Mesendoderm (in vitro differentiated cells): ENCODE results near the gene P3H3.

Experiments
- DNase-seq: peaks from one replicate; pipeline ENCODE4 v3.0.0; 2013
- H2AK5ac ChIP-seq: 2 replicates; pipeline ENCODE4 v1.6.1; 2013; ENCODE audit warnings: low read length, inconsistent platforms
- H2BK120ac ChIP-seq: 2 replicates; pipeline ENCODE4 v1.6.1; 2013; ENCODE audit warnings: low read depth, mild to moderate bottlenecking, low read length, moderate library complexity, mixed read lengths
- H2BK15ac ChIP-seq: replicated peaks from 2 replicates; pipeline ENCODE4 v1.6.1; 2013; ENCODE audit warnings: low read depth, mild to moderate bottlenecking, moderate library complexity
- H2BK5ac ChIP-seq: 2 replicates; pipeline ENCODE4 v1.6.1; 2013; ENCODE audit warnings: low read length, inconsistent platforms
- H3K18ac ChIP-seq: 2 replicates; pipeline ENCODE4 v1.6.1; 2013; ENCODE audit warnings: mild to moderate bottlenecking, low read length, mixed read lengths
- H3K23ac ChIP-seq: one replicate; pipeline ENCODE4 v1.6.1; 2013; ENCODE audit warnings: low read length
- H3K27ac ChIP-seq: 2 replicates; pipeline ENCODE4 v1.5.1; 2013; ENCODE audit warnings: low read depth, mild to moderate bottlenecking, inconsistent platforms, low read length, moderate library complexity
- H3K27me3 ChIP-seq: 2 replicates; pipeline ENCODE4 v1.6.1; 2013; ENCODE audit warnings: low read length, control low read depth, mild to moderate bottlenecking, inconsistent platforms; ENCODE audit not compliant: insufficient read depth, poor library complexity
- H3K36me3 ChIP-seq: 2 replicates; pipeline ENCODE4 v1.6.1; 2013; ENCODE audit warnings: low read length, inconsistent platforms; ENCODE audit not compliant: control insufficient read depth, insufficient read depth
- H3K4ac ChIP-seq: one replicate; pipeline ENCODE4 v1.6.1; 2013; ENCODE audit warnings: low read depth, mild to moderate bottlenecking, low read length, moderate library complexity
- H3K4me1 ChIP-seq: 2 replicates; pipeline ENCODE4 v1.6.1; 2013; ENCODE audit warnings: low read depth, low read length, inconsistent platforms; ENCODE audit not compliant: control insufficient read depth
- H3K4me2 ChIP-seq: 2 replicates; pipeline ENCODE4 v1.6.1; 2013; ENCODE audit warnings: low read length
- H3K4me3 ChIP-seq: 2 replicates; pipeline ENCODE4 v1.5.1; 2013; ENCODE audit warnings: mild to moderate bottlenecking, low read length
- H3K56ac ChIP-seq: one replicate; pipeline ENCODE4 v1.6.1; 2013; ENCODE audit warnings: low read length
- H3K79me1 ChIP-seq: 2 replicates; pipeline ENCODE4 v1.6.1; 2013; ENCODE audit warnings: low read length, inconsistent platforms
- H3K79me2 ChIP-seq: 2 replicates; pipeline ENCODE4 v1.6.1; 2013; ENCODE audit warnings: mild to moderate bottlenecking, low read length; ENCODE audit not compliant: control insufficient read depth, insufficient read depth
- H3K9ac ChIP-seq: 2 replicates; pipeline ENCODE4 v1.6.1; 2013; ENCODE audit warnings: low read length, inconsistent platforms
- H4K5ac ChIP-seq: one replicate; pipeline ENCODE4 v1.6.1; 2013; ENCODE audit warnings: low read length
- H4K8ac ChIP-seq: one replicate; pipeline ENCODE4 v1.6.1; 2013; ENCODE audit warnings: low read depth, mild to moderate bottlenecking, control low read depth, low read length, moderate library complexity
- WGBS: extraction: QIAGEN DNeasy Blood & Tissue Kit; methylation state at CpG from one replicate; pipeline ENCODE4 v1.1.7; 2013; ENCODE audit warnings: low lambda C conversion rate, missing lambda C conversion rate; ENCODE audit not compliant: insufficient coverage; ENCODE audit errors: extremely low coverage; 5-methylcytosine and 5-hydroxymethylcytosine counted together

The P3H3 gene

GRCh38 chr12:6866163-6866919 is 38.1 kb downstream of the P3H3 start:
- Histone ChIP-seq H3K79me2 (peaks cover 16% of the 10 kb centered on the region), H2AK5ac (no peak overlapping the region), H3K27ac (no peak overlapping the region), H2BK120ac (no peak overlapping the region), H3K27me3 (no peaks in the 10 kb centered on the region), H2BK5ac (no peak overlapping the region), H3K4me3 (no peak overlapping the region), H3K79me1 (peaks cover 13% of the 10 kb centered on the region), H3K23ac (peak overlapping the region; percentile 48), H3K18ac (no peak overlapping the region), H4K5ac (no peak overlapping the region), H3K36me3 (peaks cover 10% of the 10 kb centered on the region), H3K9ac (peak overlapping the region; percentile 79), H3K4me1 (peaks cover 4% of the 10 kb centered on the region), H4K8ac (no peak overlapping the region), H3K4ac (peak overlapping the region; percentile 39), H3K56ac (peak overlapping the region; percentile 90), H2BK15ac (no peak overlapping the region), H3K4me2 (peak overlapping the region; percentile 74)
- WGBS: no CpG with 5 or more reads among the region's 19 CpGs
- no peak for DNase-seq

GRCh38 chr12:6866920-6867412 is 38.8 kb downstream of the P3H3 start:
- Histone ChIP-seq H2AK5ac (no peak overlapping the region), H3K79me1 (peaks cover 15% of the 10 kb centered on the region), H3K27ac (no peak overlapping the region), H2BK5ac (no peak overlapping the region), H3K79me2 (peaks cover 17% of the 10 kb centered on the region), H3K56ac (peak overlapping the region; percentile 90), H3K4me2 (peak overlapping the region; percentile 74), H3K4me1 (peaks cover 5% of the 10 kb centered on the region), H3K27me3 (no peaks in the 10 kb centered on the region), H3K36me3 (peaks cover 10% of the 10 kb centered on the region), H3K9ac (peak overlapping the region; percentile 79), H3K18ac (peak overlapping the region; percentile 41), H3K23ac (peak overlapping the region; percentile 48), H3K4ac (peak overlapping the region; percentile 39), H3K4me3 (peak overlapping the region; percentile 46), H2BK15ac (no peak overlapping the region), H4K8ac (no peak overlapping the region), H2BK120ac (no peak overlapping the region), H4K5ac (no peak overlapping the region)
- WGBS: no CpG with 5 or more reads among the region's 33 CpGs
- DNase-seq: no peak

- H4K8ac ChIP-seq: peak within 1 kb of the TSS; percentile 7
- H3K9ac ChIP-seq: peak within 1 kb of the TSS; percentile 100
- peak within 1 kb of the TSS; percentile 93 for H3K4me3 ChIP-seq
- no peak within 1 kb of the TSS for H2BK15ac ChIP-seq
- H3K23ac ChIP-seq: peak within 1 kb of the TSS; percentile 91
- no peak within 1 kb of the TSS for H2BK120ac ChIP-seq
- H2BK5ac ChIP-seq: peak within 1 kb of the TSS; percentile 81
- peak within 1 kb of the TSS; percentile 83 for H3K4ac ChIP-seq
- H3K56ac ChIP-seq: peak within 1 kb of the TSS; percentile 97
- peak within 1 kb of the TSS; percentile 99 for H3K4me2 ChIP-seq
- H3K4me1 ChIP-seq: peaks cover 5% of the 10 kb centered on the region
- no peak within 1 kb of the TSS for H4K5ac ChIP-seq
- peak within 1 kb of the TSS; percentile 55 for H2AK5ac ChIP-seq
- peaks cover 10% of the 10 kb centered on the region for H3K36me3 ChIP-seq
- H3K18ac ChIP-seq: peak within 1 kb of the TSS; percentile 91
- WGBS: no CpG with 5 or more reads among the region's 86 CpGs
- peaks cover 15% of the 10 kb centered on the region for H3K79me1 ChIP-seq
- H3K27ac ChIP-seq: peak within 1 kb of the TSS; percentile 82
- peak; percentile 80 for DNase-seq
- no peaks in the 10 kb centered on the region for H3K27me3 ChIP-seq
- H3K79me2 ChIP-seq: peaks cover 17% of the 10 kb centered on the region
Measured at GRCh38 chr12:6867413-6868210, 39.4 kb downstream of the P3H3 start, which contains the start of gene TPI1. Gene TPI1 (plus strand): TSS chr12:6867531. CDS start chr12:6867567, 36 bp downstream.

GRCh38 chr12:6868211-6869048 is 40.2 kb downstream of the P3H3 start:
- peak overlapping the region; percentile 99 for H3K4me2 ChIP-seq
- peak overlapping the region; percentile 91 for H3K23ac ChIP-seq
- H2BK120ac ChIP-seq: no peak overlapping the region
- H3K18ac ChIP-seq: no peak overlapping the region
- H2AK5ac ChIP-seq: no peak overlapping the region
- peaks cover 19% of the 10 kb centered on the region for H3K79me2 ChIP-seq
- H3K27ac ChIP-seq: peak overlapping the region; percentile 82
- H2BK15ac ChIP-seq: no peak overlapping the region
- H3K79me1 ChIP-seq: peaks cover 15% of the 10 kb centered on the region
- H3K36me3 ChIP-seq: peaks cover 7% of the 10 kb centered on the region
- H3K9ac ChIP-seq: peak overlapping the region; percentile 100
- H3K4me1 ChIP-seq: peaks cover 5% of the 10 kb centered on the region
- no peak overlapping the region for H4K8ac ChIP-seq
- WGBS: no CpG with 5 or more reads among the region's 22 CpGs
- peak; percentile 53 for DNase-seq
- H3K4ac ChIP-seq: no peak overlapping the region
- H3K27me3 ChIP-seq: no peaks in the 10 kb centered on the region
- H3K56ac ChIP-seq: peak overlapping the region; percentile 97
- H3K4me3 ChIP-seq: peak overlapping the region; percentile 93
- H2BK5ac ChIP-seq: no peak overlapping the region
- no peak overlapping the region for H4K5ac ChIP-seq
